HepG2 (cell line): ENCODE results near the gene CTCF. TPM values are rescaled to one million over a fixed set of nuclear protein-coding genes. Genes with fewer than 3 reads are reported as not detected.

Source experiments
- ATAC-seq: fragments of 200-7000 bp; cut with Tn5 transposase; 3 replicates; pipeline ENCODE4 v1.9.1; 2020; ENCODE audit warnings: mild to moderate bottlenecking, moderate library complexity
- BruUV-seq: library from RNA; stranded (reverse); fragments of 400-500 nt; replicated peaks from 2 replicates; lab custom pipeline; 2021; lab: Mats Ljungman, UMichigan
- CTCF ChIA-PET: fragments of 300-600 bp; formaldehyde crosslinking; extraction: SDS; loops from one replicate; lab custom pipeline; 2021; ENCODE audit warnings: low total read pairs, inconsistent platforms, low intra/inter-chr PET ratio; lab: Yijun Ruan, JAX
- POLR2A ChIA-PET: fragments of 350-600 bp; sonication (Branson Sonifier 250); formaldehyde crosslinking; loops from one replicate; lab custom pipeline; 2020; ENCODE audit warnings: antibody characterized with exemption, inconsistent platforms; lab: Yijun Ruan, JAX
- DNase-seq: peaks from one replicate; pipeline ENCODE4 v3.0.0-alpha.2; 2015; ENCODE audit warnings: low spot score
- FAIRE-seq: peaks from 3 replicates; lab custom pipeline; 2011; peaks lifted over from hg19 to GRCh38; lab: Jason Lieb, UNC
- H2AFZ ChIP-seq: one replicate; pipeline ENCODE4 v1.6.1; 2011; ENCODE audit warnings: low read length, inconsistent platforms
- H3K27ac ChIP-seq: fragments of 300-600 bp; 3 replicates; pipeline ENCODE4 v1.8.0; 2011; ENCODE audit warnings: mixed run types, mild to moderate bottlenecking, mixed read lengths, low read length, inconsistent platforms; ENCODE audit not compliant: insufficient read depth; ENCODE audit errors: extremely low read length
- H3K27me3 ChIP-seq, 2 experiments: fragments of 200-600 bp in 1 of 2; 2 replicates in 1 of 2; 3 replicates in 1 of 2; pipeline versions ENCODE4 v1.6.0 to v1.8.0; 2011; ENCODE audit warnings: low read length in 2 of 2, mild to moderate bottlenecking in 2 of 2, moderate library complexity in 2 of 2, inconsistent platforms in 1 of 2; ENCODE audit not compliant: insufficient read depth in 2 of 2, control insufficient read depth in 1 of 2
- H3K36me3 ChIP-seq, 2 experiments: fragments of 200-600 bp in 1 of 2; replicated peaks in 1 of 2; 2 replicates in 1 of 2; 3 replicates in 1 of 2; pipeline versions ENCODE4 v1.5.1 to v1.8.0; 2011; ENCODE audit warnings: low read length in 2 of 2, inconsistent platforms in 1 of 2; ENCODE audit not compliant: insufficient read depth in 2 of 2, control insufficient read depth in 1 of 2
- H3K4me1 ChIP-seq: 2 replicates; pipeline ENCODE4 v1.5.1; 2012; ENCODE audit warnings: low read length, inconsistent platforms; ENCODE audit not compliant: insufficient read depth
- H3K4me2 ChIP-seq: 2 replicates; pipeline ENCODE4 v1.6.0; 2011; ENCODE audit warnings: low read depth, low read length, inconsistent platforms
- H3K4me3 ChIP-seq, 3 experiments: fragments of 200-600 bp in 1 of 3; sonication (generic), shearing (Covaris generic) in 1 of 3; replicated peaks in 1 of 3; 2 replicates each; pipeline ENCODE4 v1.5.1; 2011 to 2016; ENCODE audit warnings: low read length in 3 of 3, inconsistent platforms in 2 of 3, low read depth in 2 of 3, mild to moderate bottlenecking in 2 of 3, control low read depth in 1 of 3, mixed read lengths in 1 of 3; ENCODE audit not compliant: insufficient read depth in 1 of 3
- H3K79me2 ChIP-seq: one replicate; pipeline ENCODE4 v1.6.1; 2011; ENCODE audit warnings: low read length, inconsistent platforms; ENCODE audit not compliant: insufficient read depth
- H3K9ac ChIP-seq: 2 replicates; pipeline ENCODE4 v1.6.0; 2011; ENCODE audit warnings: mild to moderate bottlenecking, low read depth, low read length, inconsistent platforms; ENCODE audit not compliant: insufficient read depth
- H3K9me3 ChIP-seq: 2 replicates; pipeline ENCODE4 v1.5.1; 2012; ENCODE audit warnings: mild to moderate bottlenecking, low read length
- H4K20me1 ChIP-seq: 2 replicates; pipeline ENCODE4 v1.6.0; 2011; ENCODE audit warnings: inconsistent platforms, mild to moderate bottlenecking, low read length, moderate library complexity; ENCODE audit not compliant: insufficient read depth
- AGO1 ChIP-seq: fragments of 200-400 bp; formaldehyde crosslinking; IDR thresholded peaks from 2 replicates; pipeline ENCODE4 v1.6.1; 2017; ENCODE audit warnings: mild to moderate bottlenecking, low read depth, low read length, moderate library complexity; ENCODE audit not compliant: poor library complexity, severe bottlenecking
- ELF4 ChIP-seq: sonication (generic); formaldehyde crosslinking; IDR thresholded peaks from 2 replicates; pipeline ENCODE4 v1.5.0; 2020; ENCODE audit warnings: missing genetic modification reagents, mild to moderate bottlenecking, moderate library complexity, borderline replicate concordance
- JUND ChIP-seq: sonication (generic); formaldehyde crosslinking; IDR thresholded peaks from 2 replicates; pipeline ENCODE4 v1.8.0; 2022; ENCODE audit warnings: mild to moderate bottlenecking, missing genetic modification reagents
- MIXL1 ChIP-seq: IDR thresholded peaks from 2 replicates; pipeline ENCODE4 v1.6.1; 2016
- POLR2A ChIP-seq, 2 experiments: IDR thresholded peaks; 2 replicates each; pipeline ENCODE4 v1.6.1; 2011; ENCODE audit warnings: low read depth in 2 of 2, low read length in 2 of 2, mild to moderate bottlenecking in 1 of 2, moderate library complexity in 1 of 2; ENCODE audit not compliant: insufficient read depth in 1 of 2
- POLR2G ChIP-seq: fragments of 200-400 bp; formaldehyde crosslinking; IDR thresholded peaks from 2 replicates; pipeline ENCODE4 v1.6.1; 2018; ENCODE audit warnings: mild to moderate bottlenecking, low read depth, low read length, moderate library complexity
- RBM22 ChIP-seq: fragments of 200-400 bp; formaldehyde crosslinking; optimal IDR thresholded peaks from 2 replicates; pipeline ENCODE3; 2017; ENCODE audit warnings: mild to moderate bottlenecking, low read length, moderate library complexity
- TRIM24 ChIP-seq: sonication (generic); formaldehyde crosslinking; IDR thresholded peaks from 2 replicates; pipeline ENCODE4 v1.8.0; 2022; ENCODE audit warnings: mild to moderate bottlenecking, missing genetic modification reagents
- ZNF512 ChIP-seq: sonication (generic); formaldehyde crosslinking; IDR thresholded peaks from 2 replicates; pipeline ENCODE4 v1.4.0; 2020; ENCODE audit warnings: mild to moderate bottlenecking, missing genetic modification reagents
- ZNF687 ChIP-seq: sonication (generic); formaldehyde crosslinking; IDR thresholded peaks from 2 replicates; pipeline ENCODE4 v1.5.1; 2020; ENCODE audit warnings: mild to moderate bottlenecking, missing genetic modification reagents, moderate library complexity
- ZNF772 ChIP-seq: sonication (generic); formaldehyde crosslinking; IDR thresholded peaks from 2 replicates; pipeline ENCODE4 v1.5.0; 2020; ENCODE audit warnings: mild to moderate bottlenecking, missing genetic modification reagents
- WGBS: methylation state at CpG from one replicate; pipeline ENCODE4 v1.1.6; 2017; ENCODE audit warnings: low lambda C conversion rate; 5-methylcytosine and 5-hydroxymethylcytosine counted together
- in situ Hi-C: cut with HindIII; loops from 2 replicates; pipeline ENCODE4 v1.10.0; 2017; ENCODE audit warnings: low pct_unique_long_range_greater_than_20kb; ENCODE audit not compliant: extremely low pct_ligation_motif_present
- intact Hi-C: fragments of 100-400 bp; cut with micrococcal nuclease; formaldehyde crosslinking; loops from one replicate; pipeline ENCODE4 v1.10.0; 2022; ENCODE audit not compliant: unreplicated experiment
- polyA plus RNA-seq, 8 experiments: library from polyadenylated mRNA; depleted of rRNA in 3 of 8; stranded (reverse) in 7 of 8; unstranded in 1 of 8; fragments of >200 nt; fragmentation: Illumina TruSeq in 4 of 8; extraction: Trizol in 4 of 8; gene quantifications; 2 replicates each; pipeline versions ENCODE4 v1.2.1 to v1.2.3, GENCODE V29; 2011 to 2016; ENCODE audit warnings: low read depth in 4 of 8, missing spikeins in 1 of 8, mixed read lengths in 1 of 8; ENCODE audit not compliant: insufficient read depth in 1 of 8
- total RNA-seq, 5 experiments: library from RNA; depleted of rRNA; stranded (reverse); fragments of >200 nt; fragmentation: Illumina TruSeq; extraction: Trizol; gene quantifications; 2 replicates each; pipeline ENCODE4 v1.2.3, GENCODE V29; 2016; ENCODE audit warnings: low read depth in 1 of 5

CTCF gene
- total and polyA plus RNA-seq, 2 of the 13 experiments (the other 11 are each of a cell fraction or from before 2014, with no cell fraction given) = 19.5 to 37.5 TPM

GRCh38 chr16:67539271-67539670 is 23.1 kb upstream of the CTCF start:
- in situ Hi-C loops = no loop called here
- Histone ChIP-seq H3K4me1 (peaks cover 24% of the 10 kb centered on the region), H3K36me3 (peaks cover 13 to 28% of the 10 kb centered on the region in 2 experiments; a peak in 3 of 5 replicates), H3K9ac (no peak overlapping the region)
- TF ChIP-seq POLR2A (IDR thresholded peaks at IDR 0.05; ENCODE audit: insufficient read depth in 1 of 2, low read depth in 2 of 2, low read length in 2 of 2) (peak in 1 of 2 experiments; percentile 17; a peak in 1 of 4 replicates), ZNF512 (CRISPR knock-in tag) (no peak), RBM22 (peak; percentile 10)
- TF ChIP-seq, all 625 proteins: peak for 2
- intact Hi-C loops = no loop called here
- Histone ChIP-seq H3K9me3 (no peaks in the 10 kb centered on the region), H3K27me3 (no peaks in the 10 kb centered on the region), H3K79me2 (no peaks in the 10 kb centered on the region), H4K20me1 (peaks cover 18% of the 10 kb centered on the region; the same call in 1 of the 2 replicates), H3K4me3 (no peak overlapping the region), H3K4me2 (no peak overlapping the region), H2AFZ (no peak overlapping the region), H3K27ac (no peak overlapping the region)
- WGBS = 80% methylated on average over 4 of the region's 4 CpGs
- no TSS peak for BruUV-seq
- ChIA-PET POLR2A (no interaction called here), CTCF (no interaction called here)
- ATAC-seq (no peak), DNase-seq (no peak), FAIRE-seq (no peak)

GRCh38 chr16:67539691-67540635 is 22.4 kb upstream of the CTCF start:
- FAIRE-seq = no peak
- ChIA-PET POLR2A (no interaction called here), CTCF (no interaction called here)
- no peak overlapping the region for H3K4me3 ChIP-seq
- intact Hi-C loops (no loop called here), in situ Hi-C loops (no loop called here)
- no peaks in the 10 kb centered on the region for H3K9me3 ChIP-seq
- H3K27me3 ChIP-seq = no peaks in the 10 kb centered on the region
- no peak overlapping the region for H3K27ac ChIP-seq
- H3K4me1 ChIP-seq = peaks cover 24% of the 10 kb centered on the region
- no peak overlapping the region for H3K9ac ChIP-seq
- no peak overlapping the region for H2AFZ ChIP-seq
- peaks cover 16% of the 10 kb centered on the region; the same call in 1 of the 2 replicates for H4K20me1 ChIP-seq
- DNase-seq = no peak
- H3K79me2 ChIP-seq = no peaks in the 10 kb centered on the region
- H3K4me2 ChIP-seq = no peak overlapping the region
- WGBS = 98% methylated on average over 27 of the region's 27 CpGs
- peaks cover 13 to 28% of the 10 kb centered on the region in 2 experiments; a peak in 3 of 5 replicates for H3K36me3 ChIP-seq
- no peak for ATAC-seq
- BruUV-seq = no TSS peak
- TF ChIP-seq ZNF687 = 0 out of 2 replicates have a peak, but pooled peaks have one; percentile 10
- TF ChIP-seq ELF4 = no peak
- 0 out of 2 replicates have a peak, but pooled peaks have one; percentile 37 for TF ChIP-seq POLR2G
- no peak for TF ChIP-seq MIXL1
- peak; percentile 61 for TF ChIP-seq AGO1
- no peak for TF ChIP-seq JUND (CRISPR knock-in tag)
- no peak for TF ChIP-seq ZNF772 (CRISPR knock-in tag)
- TF ChIP-seq TRIM24 (CRISPR knock-in tag) = no peak
